A172 (cell line): ENCODE measurements around the gene POU2F2. TPM values are rescaled to one million over a fixed set of nuclear protein-coding genes. Genes with fewer than 3 reads are reported as not detected.
A peak's percentile ranks its signal among the peaks of the same experiment; 100 is the strongest.

Source experiments
- DNase-seq: peaks from one replicate; pipeline ENCODE4 v3.0.0-alpha.2; 2015; ENCODE audit warnings: low spot score
- total RNA-seq: library from RNA; depleted of rRNA; stranded (reverse); fragments of >200 nt; shearing (Covaris generic); gene quantifications from 2 replicates; pipeline ENCODE4 v1.2.3, GENCODE V29; 2014

Gene POU2F2
- total RNA-seq, 1 experiment from 2014 or later: not detected

GRCh38 chr19:42154471-42155323, 22.5 kb upstream of the POU2F2 start:
- no peak for DNase-seq

DNA sequence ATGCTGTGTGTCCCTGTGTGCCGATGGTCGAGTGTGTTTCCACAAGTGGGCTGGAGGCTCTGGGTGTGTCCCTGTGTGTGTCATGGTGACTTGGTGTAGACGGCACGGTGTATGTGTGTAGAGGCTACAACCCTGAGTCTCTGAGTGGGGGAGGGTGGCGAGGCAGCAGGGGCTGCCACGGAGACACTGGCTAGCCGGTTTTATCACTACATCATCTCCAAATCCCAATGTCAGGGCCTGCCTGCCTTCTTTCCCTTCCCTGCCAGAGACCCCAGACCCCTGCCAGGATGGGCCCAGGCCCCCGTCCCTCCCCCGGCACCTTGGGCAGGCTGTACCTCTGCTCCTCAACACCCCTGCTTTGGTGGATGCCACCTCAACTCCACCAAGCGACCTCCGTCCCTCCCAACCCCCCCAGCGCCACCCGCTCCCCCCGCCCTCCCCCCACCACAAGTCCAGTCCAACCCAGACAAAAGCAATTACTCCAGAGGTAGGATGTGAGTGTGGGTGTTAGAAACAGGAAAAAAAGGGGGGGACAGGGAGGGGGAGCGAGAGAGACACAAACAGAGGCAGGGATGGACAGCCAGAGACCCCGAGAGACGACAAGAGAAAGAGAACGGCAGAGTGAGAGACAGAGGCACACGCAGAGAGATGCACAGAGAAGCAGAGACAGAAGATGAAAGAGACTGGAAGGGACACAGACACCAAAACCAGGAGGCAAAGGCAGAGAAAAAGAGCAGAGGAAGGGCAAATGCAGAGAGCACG, 21.6 kb upstream of the POU2F2 start:
- DNase-seq: no peak

GRCh38 chr19:42152910-42153671, 20.8 kb upstream of the POU2F2 start:
- no peak for DNase-seq

DNA sequence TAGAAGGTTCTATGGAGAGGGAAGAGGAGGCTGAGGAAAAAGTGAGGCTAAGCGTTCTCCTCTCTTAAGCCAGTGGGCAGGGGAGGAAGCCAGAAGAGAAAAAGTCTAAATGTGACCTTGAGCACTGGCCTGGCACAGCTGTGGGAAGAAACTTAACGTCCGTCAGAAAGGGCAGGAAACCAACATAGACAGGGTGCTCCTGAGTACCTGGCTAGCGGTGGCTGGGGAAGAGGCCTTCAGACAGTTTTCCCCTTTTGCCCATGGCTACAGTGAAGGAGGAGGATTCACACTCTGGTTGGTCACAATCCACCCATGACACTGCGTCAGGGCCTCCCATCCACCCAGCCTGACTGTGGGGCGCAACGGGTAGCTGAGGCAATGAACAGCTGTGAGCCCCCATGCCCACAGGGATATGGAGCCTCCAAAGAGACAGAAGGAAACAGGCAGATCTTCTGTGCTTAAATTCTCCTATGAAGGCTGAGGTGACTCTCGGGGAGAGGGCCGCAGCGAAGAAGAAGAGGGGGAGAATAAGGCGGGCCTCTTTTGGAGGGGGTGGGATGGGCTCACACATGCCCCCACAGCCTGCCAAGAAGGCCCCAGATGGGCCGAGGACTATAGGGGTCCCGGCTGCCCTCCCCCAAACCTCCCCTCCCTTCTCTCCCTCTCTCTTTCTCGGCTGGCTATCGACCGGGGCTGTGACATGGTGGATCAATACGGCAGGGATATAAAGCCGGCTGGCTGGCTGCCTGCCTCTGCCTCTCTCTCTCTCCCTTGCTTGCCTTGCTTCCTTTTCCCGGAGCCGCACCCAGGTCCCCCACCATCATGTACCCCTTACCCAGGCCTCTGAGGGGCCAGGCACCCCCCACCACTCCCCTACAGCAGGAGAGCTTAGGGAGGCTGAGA, 19.8 kb upstream of the POU2F2 start:
- DNase-seq: no peak

GRCh38 chr19:42150911-42151361, 18.7 kb upstream of the POU2F2 start:
- DNase-seq: no peak

DNA sequence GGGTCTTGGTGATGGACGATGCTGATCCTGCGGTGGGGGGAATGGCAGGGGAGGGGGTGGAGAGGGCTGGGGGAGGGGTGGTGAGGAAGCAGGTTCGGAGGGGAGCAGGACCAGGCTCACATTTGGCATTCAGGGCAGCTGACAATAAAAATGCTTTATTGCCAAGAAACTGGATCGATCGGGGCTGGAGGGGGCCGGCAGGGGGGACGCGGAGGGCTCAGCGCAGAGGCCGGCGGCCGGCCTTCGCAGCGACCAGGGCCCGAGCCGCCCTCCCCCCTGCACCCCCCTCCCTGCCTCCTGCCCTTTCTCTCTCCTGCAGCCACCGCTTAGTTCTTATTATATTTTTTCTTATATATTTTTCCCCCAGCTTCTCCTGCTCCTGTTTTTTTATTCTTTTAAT, 18.1 kb upstream of the POU2F2 start:
- DNase-seq: no peak

DNA sequence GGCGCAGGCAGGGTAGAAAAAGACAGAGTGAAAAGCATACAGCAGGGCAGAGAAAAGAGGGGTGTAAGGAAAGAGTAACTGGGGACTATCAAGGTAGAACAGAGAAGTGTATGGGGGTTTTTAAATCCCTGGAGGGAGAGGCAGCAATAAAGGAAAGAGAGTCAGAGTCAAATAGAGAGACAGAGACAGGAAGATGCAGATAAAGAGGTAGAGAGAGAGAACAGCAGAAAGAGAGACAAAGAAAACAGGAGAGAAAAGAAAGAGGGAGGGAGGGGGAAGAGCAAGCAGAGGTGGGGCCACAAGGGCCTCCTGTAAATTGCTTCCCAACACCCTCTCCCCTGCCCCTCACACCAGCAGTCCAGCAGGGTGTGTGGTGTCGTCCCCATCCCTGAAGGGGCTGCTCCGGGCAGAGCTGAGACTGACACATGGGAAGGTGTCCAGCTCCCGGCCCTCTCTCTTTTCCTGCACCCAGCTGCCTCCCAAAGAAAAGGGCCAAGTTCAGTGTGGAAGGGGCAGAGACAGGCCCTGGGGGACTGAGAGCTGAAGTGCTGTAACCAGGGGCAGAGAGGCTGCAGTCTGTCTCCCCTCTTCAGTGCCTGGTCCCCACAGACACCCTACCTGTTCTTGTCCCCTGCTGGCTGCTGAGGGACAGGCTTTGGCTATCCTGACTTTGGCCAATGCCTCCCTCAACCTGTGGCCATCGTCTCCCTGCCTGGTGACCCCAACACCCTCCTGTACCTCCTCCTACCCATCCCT, 17.4 kb upstream of the POU2F2 start:
- DNase-seq: no peak

DNA sequence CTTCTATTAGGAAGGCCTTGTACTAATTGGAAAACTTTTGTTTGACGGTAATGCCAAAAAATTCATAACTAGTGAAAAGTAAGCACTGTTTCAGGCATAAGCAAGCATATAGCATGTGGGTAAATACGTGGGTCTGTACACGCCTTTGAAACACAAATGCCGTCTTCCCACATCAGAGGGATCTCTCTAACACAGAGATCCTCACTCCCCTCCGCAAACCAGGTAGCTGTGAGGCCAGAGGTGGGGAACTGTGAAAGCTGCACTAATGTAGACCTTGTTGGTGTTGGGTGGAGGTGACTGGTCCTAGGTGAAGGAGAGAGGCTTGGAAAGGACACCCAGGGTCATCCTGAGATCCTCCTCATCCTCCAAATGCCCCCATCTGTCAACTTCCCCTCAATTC, 16.0 kb upstream of the POU2F2 start:
- DNase-seq: no peak

DNA sequence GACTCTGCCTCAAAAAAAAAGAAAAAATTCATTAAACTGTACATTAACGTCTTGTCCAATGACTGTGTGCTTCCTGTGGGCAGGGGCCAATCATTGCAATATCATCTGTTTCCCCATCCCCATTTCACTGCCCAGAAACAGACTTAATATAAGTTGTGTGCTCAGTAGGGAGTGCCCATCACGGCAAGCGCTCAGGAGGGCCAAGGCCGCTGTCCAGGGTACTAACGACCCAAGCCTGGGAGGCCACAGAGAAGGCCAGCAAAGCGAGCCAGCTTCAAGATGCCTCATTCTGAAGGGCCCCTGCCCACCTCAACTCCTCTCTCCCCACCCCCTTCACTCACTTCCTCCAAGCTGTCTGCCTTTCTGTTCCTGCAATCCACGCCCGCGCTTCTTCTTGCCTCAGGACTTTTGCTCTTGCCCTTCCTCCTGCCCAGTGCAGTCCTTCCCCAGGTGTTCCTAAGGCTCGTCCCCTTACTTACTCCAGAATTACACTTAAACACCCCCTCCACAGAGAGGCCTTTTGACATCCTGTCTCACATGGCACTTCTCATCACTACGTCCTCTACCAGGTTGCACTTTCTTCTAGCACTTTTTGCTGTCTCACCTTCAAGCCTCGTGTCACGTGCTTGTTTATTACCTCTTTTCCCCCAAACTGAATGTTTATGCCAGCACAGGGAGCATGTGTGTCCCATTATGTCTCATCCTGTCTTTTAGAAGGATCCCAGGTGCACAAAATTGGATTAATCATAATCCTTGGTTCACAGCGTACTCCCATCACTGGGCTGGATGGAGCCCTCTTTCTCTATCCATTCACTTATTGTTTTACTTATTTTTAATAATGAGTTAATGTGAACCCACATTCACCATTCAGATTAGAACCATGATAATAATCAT, 11.3 kb upstream of the POU2F2 start:
- DNase-seq: peak; percentile 27

DNA sequence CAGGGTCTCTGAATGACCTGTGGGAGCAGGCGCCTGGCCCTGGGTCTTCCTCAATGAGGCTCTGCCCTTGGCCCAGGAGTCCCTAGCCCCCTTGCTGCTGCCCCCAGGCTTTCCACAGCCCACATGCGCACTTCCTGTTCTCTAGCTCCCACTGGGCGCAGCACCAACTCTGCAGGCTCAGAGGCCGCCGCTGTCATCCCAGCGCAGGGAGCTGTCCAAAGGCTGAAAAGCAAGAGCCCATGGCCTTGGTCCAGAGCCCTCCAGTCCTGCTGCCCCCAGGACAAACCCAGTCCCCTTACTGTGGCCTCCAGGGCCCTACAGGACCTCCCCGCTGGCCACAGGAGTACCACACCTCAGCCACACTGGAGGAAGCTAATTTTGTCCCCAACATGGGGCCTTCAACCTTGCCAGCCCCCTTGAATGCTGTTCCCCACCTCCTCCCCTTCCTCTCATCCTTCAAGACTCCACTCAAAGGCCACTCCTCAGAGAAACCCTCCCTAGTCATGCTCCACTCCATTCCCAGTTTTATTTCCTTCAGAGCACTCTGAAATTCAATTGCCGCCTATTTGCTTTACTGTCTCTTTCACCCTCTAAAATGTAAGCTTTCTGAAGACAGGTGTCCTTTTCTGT, 8.0 kb upstream of the POU2F2 start:
- peak; percentile 65 for DNase-seq

DNA sequence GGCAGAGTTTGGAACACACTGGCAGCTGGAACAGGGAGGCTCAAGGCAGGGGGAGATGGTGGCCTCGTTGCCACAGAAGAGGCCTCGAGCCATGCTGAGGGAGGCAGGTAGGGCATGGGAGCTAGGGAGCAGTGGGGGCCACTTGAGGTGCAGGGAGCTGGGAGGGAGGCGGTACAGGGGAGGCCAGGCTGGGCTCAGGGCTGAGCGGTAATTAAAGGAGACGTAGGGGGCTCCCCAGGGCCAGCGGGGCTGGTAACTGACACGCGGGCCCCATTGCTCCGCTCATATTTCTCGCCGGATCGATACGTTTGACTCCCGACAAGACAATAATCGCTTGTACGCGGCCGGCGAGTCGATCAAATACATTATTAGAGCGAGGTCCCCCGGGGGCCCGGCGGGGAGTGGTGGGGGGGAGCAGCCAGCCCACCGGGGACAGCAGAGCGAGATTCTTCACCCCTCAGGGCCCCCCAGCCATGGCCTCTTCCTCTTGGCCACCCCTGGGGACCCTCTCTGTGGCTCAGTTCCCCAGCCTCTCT, 2.4 kb upstream of the POU2F2 start:
- no peak for DNase-seq

DNA sequence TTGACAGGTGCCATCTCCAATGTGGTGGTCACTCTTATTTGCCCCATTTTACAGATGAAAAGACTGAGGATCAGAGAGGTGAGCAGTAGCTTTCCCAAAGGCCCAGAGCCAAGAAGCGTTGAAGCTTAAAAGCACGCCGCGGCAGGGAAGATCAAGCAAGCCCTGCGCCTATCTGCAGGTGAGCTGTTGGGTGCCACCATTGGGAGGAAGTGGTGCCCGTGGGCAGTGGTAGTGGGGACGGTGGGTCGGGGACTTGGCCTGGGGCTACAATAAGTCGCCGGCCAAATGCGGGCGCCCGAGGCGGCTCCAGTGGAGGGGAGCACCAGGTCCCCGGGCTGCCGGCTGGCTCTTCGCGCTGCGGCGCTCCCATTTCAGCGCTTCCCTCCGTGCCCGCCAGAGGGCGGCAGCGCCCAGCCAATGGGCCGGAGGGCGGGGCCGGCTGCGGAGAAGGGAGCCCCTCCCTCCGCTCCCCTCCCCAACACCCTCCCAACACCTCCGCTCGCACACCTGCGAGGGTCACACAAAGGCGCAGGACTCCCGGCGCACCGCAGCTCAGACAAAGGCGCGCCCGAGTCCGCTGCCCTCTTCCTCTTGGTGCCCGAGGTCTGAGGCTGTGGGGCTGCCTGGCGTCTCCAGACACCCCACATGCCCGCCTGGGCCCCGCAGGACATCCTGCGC, 744 bp upstream of the POU2F2 start:
- peak; percentile 29 for DNase-seq

DNA sequence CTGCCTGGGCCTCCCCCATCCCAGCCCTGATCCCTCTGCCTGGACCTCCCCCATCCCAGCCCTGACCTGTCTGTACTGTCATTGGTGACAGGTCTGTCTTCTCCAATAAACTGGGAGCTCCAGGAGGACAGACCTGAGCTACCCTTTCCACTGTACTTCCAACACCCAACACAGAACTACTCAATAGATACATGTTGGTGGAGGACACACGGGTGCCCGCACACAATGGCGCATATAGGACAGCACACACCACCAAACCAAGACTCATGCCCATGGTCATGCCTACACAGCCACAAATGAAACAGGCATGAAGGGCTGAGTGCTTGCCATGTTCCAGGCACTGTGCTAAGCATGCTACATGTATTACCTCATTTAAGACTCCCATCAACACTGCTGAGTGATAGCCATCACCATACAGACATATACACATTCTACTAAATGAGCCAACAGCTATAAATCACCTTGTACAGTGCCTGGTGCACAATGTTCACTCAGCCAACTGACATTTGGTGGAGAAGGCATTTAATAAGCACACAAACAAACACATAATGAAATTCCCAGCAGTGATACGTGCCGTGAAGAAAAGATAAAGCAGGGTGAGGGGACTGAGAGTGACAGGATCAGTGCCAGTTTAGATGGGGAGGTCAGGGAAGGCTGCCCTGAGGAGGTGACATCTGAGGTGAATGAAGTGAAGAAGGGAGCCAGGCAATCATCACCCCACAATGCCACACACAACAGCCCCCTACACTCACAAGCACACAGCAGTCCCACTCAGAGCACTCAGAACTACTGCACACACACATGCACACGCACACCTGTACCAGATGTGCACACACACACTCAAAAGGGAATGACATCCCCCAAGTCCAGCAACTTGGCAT, 857 bp downstream of the POU2F2 start:
- DNase-seq: no peak

GRCh38 chr19:42130254-42130573, 2.0 kb downstream of the POU2F2 start:
- no peak for DNase-seq

DNA sequence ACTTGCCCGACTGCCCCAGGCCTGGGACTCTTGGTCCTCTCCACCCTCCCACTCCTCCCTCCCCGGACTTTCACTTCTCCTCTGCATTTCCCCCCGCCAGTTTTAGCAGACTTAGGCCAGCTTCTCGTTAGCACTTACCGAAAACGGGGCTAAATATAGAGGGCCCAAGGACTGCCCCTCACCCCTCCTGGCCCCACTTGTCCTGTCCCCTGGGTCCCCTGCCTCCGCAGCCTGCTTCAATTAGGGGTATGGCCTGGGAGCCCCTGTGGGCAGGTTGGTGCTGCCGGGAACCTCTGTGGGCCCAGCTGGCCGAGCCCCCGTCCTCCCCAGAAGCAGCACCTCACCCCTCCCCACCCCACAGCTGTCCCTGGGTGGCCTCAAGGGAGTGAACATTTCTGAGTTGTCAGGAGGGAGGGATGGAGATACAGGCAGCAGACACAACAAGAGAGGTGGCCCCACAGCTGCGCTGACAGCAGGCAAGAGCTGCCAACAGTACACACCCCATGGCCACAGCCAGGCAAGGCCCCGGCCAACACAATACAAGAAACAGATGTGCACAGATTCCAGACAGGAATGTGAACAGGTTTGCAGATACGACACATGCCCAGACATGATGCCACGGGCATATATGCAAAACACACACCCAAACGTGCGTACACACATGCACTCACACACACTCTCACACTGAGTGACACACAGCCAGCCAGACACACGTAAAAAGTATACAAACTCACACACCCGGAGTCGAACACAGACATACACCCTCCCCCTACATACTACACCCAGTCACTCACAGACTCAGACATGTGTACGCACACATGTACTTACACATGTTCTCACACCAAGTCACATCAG, 2.6 kb downstream of the POU2F2 start:
- no peak for DNase-seq

GRCh38 chr19:42126574-42126973, 5.7 kb downstream of the POU2F2 start:
- no peak for DNase-seq
